CD14-positive monocyte (primary cell): ENCODE data around the gene RAPH1. TPM values are rescaled to one million over a fixed set of nuclear protein-coding genes. Genes with fewer than 3 reads are reported as not detected.

Experiments
- DNase-seq, 3 donors: peaks; one replicate each; pipeline ENCODE4 v3.0.0-alpha.2; 2011 to 2022
- H2AFZ ChIP-seq: 2 replicates; pipeline ENCODE4 v1.6.0; 2012; ENCODE audit warnings: mild to moderate bottlenecking, low read depth, low read length, inconsistent platforms; ENCODE audit not compliant: insufficient read depth, poor library complexity, severe bottlenecking
- H3K27ac ChIP-seq, 2 donors: 1 replicate in 1 of 2; 2 replicates in 1 of 2; pipeline ENCODE4 v1.5.1; 2012 to 2013; ENCODE audit warnings: low read length in 2 of 2, control low read depth in 1 of 2, inconsistent platforms in 1 of 2, low read depth in 1 of 2, mild to moderate bottlenecking in 1 of 2
- H3K27me3 ChIP-seq, 2 donors: one replicate each; pipeline versions ENCODE4 v1.6.0 to v1.6.1; 2011 to 2013; ENCODE audit warnings: low read length in 2 of 2; ENCODE audit not compliant: control insufficient read depth in 2 of 2, insufficient read depth in 2 of 2
- H3K36me3 ChIP-seq, 2 donors: replicated peaks in 1 of 2; 1 replicate in 1 of 2; 2 replicates in 1 of 2; pipeline versions ENCODE4 v1.5.1 to v1.6.1; 2012 to 2013; ENCODE audit warnings: low read length in 2 of 2, control low read depth in 1 of 2, inconsistent platforms in 1 of 2, mild to moderate bottlenecking in 1 of 2; ENCODE audit not compliant: insufficient read depth in 2 of 2, control insufficient read depth in 1 of 2
- H3K4me1 ChIP-seq, 2 donors: 1 replicate in 1 of 2; 2 replicates in 1 of 2; pipeline versions ENCODE4 v1.5.1 to v1.6.1; 2012 to 2013; ENCODE audit warnings: low read length in 2 of 2, control low read depth in 1 of 2, inconsistent platforms in 1 of 2, mild to moderate bottlenecking in 1 of 2, moderate library complexity in 1 of 2; ENCODE audit not compliant: insufficient read depth in 2 of 2, control insufficient read depth in 1 of 2
- H3K4me2 ChIP-seq: replicated peaks from 2 replicates; pipeline ENCODE3; 2012; ENCODE audit warnings: low read length, moderate library complexity, mild to moderate bottlenecking; ENCODE audit not compliant: poor library complexity, severe bottlenecking; ENCODE audit errors: extremely low read depth
- H3K4me3 ChIP-seq, 3 experiments: fragments of 200-600 bp in 1 of 3; sonication (generic) in 1 of 3; replicated peaks in 1 of 3; 1 replicate in 2 of 3; 2 replicates in 1 of 3; pipeline ENCODE4 v1.5.1; 2011 to 2013; ENCODE audit warnings: low read length in 3 of 3, mild to moderate bottlenecking in 3 of 3, control low read depth in 2 of 3, low read depth in 2 of 3, inconsistent platforms in 1 of 3, moderate library complexity in 1 of 3
- H3K79me2 ChIP-seq: 2 replicates; pipeline ENCODE4 v1.6.0; 2012; ENCODE audit warnings: mild to moderate bottlenecking, control low read depth, inconsistent platforms, low read length, moderate library complexity; ENCODE audit not compliant: insufficient read depth
- H3K9ac ChIP-seq: 2 replicates; pipeline ENCODE4 v1.6.0; 2017; ENCODE audit warnings: low read length, mild to moderate bottlenecking; ENCODE audit not compliant: insufficient read depth, poor library complexity, severe bottlenecking
- H3K9me3 ChIP-seq, 2 donors: replicated peaks in 1 of 2; 1 replicate in 1 of 2; 2 replicates in 1 of 2; pipeline versions ENCODE4 v1.5.1 to v1.6.1; 2012 to 2013; ENCODE audit warnings: low read length in 2 of 2, control low read depth in 1 of 2; ENCODE audit not compliant: control insufficient read depth in 1 of 2, insufficient read depth in 1 of 2
- H4K20me1 ChIP-seq: 2 replicates; pipeline ENCODE4 v1.6.0; 2012; ENCODE audit warnings: mild to moderate bottlenecking, low read length, control low read depth, moderate library complexity; ENCODE audit not compliant: insufficient read depth
- H3K27ac Mint-ChIP-seq, 7 donors: one replicate each; pipeline ENCODE4 v1.8.0; 2020; ENCODE audit warnings: mild to moderate bottlenecking in 7 of 7, mixed read lengths in 7 of 7, moderate library complexity in 6 of 7, inconsistent platforms in 2 of 7
- H3K27me3 Mint-ChIP-seq, 3 donors: one replicate each; pipeline ENCODE4 v1.8.0; 2021 to 2022; ENCODE audit warnings: low read depth in 3 of 3, mild to moderate bottlenecking in 3 of 3, mixed read lengths in 3 of 3, moderate library complexity in 3 of 3, inconsistent platforms in 1 of 3
- H3K36me3 Mint-ChIP-seq, 2 donors: one replicate each; pipeline ENCODE4 v1.8.0; 2020; ENCODE audit warnings: mixed read lengths in 2 of 2, inconsistent platforms in 1 of 2, mild to moderate bottlenecking in 1 of 2
- H3K4me1 Mint-ChIP-seq: one replicate; pipeline ENCODE4 v1.8.0; 2020; ENCODE audit warnings: mild to moderate bottlenecking, mixed read lengths
- H3K4me3 Mint-ChIP-seq, 2 donors: one replicate each; pipeline ENCODE4 v1.8.0; 2020; ENCODE audit warnings: mild to moderate bottlenecking in 2 of 2, mixed read lengths in 2 of 2, moderate library complexity in 1 of 2
- H3K9me3 Mint-ChIP-seq, 7 donors: one replicate each; pipeline ENCODE4 v1.8.0; 2020 to 2022; ENCODE audit warnings: mixed read lengths in 7 of 7, mild to moderate bottlenecking in 6 of 7, moderate library complexity in 6 of 7, inconsistent platforms in 2 of 7
- WGBS: methylation state at CpG from one replicate; pipeline ENCODE4 v1.1.5; 2013; ENCODE audit warnings: missing lambda C conversion rate; ENCODE audit not compliant: insufficient coverage; 5-methylcytosine and 5-hydroxymethylcytosine counted together
- intact Hi-C, 2 donors: fragments of 100-400 bp; cut with micrococcal nuclease; formaldehyde crosslinking; loops; one replicate each; pipeline versions ENCODE4 v1.15.0 to v1.15.1; 2023
- polyA plus RNA-seq, 3 donors: library from polyadenylated mRNA; depleted of rRNA in 1 of 3; unstranded in 2 of 3; stranded (reverse) in 1 of 3; fragments of 300-500 nt in 2 of 3; fragments of >200 nt in 1 of 3; fragmentation: Illumina TruSeq in 2 of 3; gene quantifications; 1 replicate in 2 of 3; 2 replicates in 1 of 3; pipeline ENCODE4 v1.2.3, GENCODE V29; 2012 to 2021
- TF ChIP-seq, protein P1 (sequence below): fragments of 200-600 bp; IDR thresholded peaks from one replicate; pipeline ENCODE4 v1.8.0; 2022; ENCODE audit warnings: antibody characterized with exemption, mild to moderate bottlenecking

Gene RAPH1
- polyA plus RNA-seq, 3 donors, result 3.8 to 5.1 (median 4.5) TPM

DNA sequence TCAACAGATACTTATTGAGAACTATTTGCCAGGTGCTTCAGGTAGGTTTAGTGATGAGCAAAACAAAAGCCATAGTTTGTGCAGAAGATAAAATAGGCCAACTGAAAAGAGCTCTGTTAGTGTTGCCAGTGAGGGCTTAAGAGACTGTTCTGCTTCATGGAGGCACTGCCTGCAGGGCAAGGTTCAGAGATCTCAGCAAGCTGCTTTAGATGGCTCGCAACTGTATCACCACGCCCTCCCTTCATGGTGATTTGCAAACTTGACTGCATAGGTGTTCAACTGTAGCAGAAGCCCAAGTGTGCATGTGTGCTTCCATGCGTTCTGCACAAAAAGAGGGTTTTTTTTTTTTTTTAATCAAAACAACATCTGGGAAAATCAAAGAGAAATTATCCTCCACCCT, 84.5 kb downstream of the RAPH1 start:
- Mint-ChIP-seq H3K4me3 (no peak overlapping the region), H3K27me3 (peaks cover 0 to 2% (median 0%) of the 10 kb centered on the region in 3 donors), H3K9me3 (peaks cover 0 to 1% (median 0%) of the 10 kb centered on the region in 7 donors), H3K27ac (no peak overlapping the region), H3K36me3 (peaks cover 13 to 24% of the 10 kb centered on the region in 2 donors), H3K4me1 (peaks cover 19% of the 10 kb centered on the region)
- H3K4me1 ChIP-seq, result peaks cover 11 to 15% of the 10 kb centered on the region in 2 donors
- no peaks in the 10 kb centered on the region for H3K9me3 ChIP-seq
- TF ChIP-seq, protein P1, sequence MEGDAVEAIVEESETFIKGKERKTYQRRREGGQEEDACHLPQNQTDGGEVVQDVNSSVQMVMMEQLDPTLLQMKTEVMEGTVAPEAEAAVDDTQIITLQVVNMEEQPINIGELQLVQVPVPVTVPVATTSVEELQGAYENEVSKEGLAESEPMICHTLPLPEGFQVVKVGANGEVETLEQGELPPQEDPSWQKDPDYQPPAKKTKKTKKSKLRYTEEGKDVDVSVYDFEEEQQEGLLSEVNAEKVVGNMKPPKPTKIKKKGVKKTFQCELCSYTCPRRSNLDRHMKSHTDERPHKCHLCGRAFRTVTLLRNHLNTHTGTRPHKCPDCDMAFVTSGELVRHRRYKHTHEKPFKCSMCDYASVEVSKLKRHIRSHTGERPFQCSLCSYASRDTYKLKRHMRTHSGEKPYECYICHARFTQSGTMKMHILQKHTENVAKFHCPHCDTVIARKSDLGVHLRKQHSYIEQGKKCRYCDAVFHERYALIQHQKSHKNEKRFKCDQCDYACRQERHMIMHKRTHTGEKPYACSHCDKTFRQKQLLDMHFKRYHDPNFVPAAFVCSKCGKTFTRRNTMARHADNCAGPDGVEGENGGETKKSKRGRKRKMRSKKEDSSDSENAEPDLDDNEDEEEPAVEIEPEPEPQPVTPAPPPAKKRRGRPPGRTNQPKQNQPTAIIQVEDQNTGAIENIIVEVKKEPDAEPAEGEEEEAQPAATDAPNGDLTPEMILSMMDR, result no peak
- 100% methylated on average over 2 of the region's 3 CpGs for WGBS
- H3K27me3 ChIP-seq, result peaks cover 0 to 2% of the 10 kb centered on the region in 2 donors
- H3K79me2 ChIP-seq, result no peaks in the 10 kb centered on the region
- no peak overlapping the region for H3K9ac ChIP-seq
- DNase-seq, result no peak
- H3K4me2 ChIP-seq, result no peak overlapping the region
- H3K4me3 ChIP-seq, result no peak overlapping the region
- no peaks in the 10 kb centered on the region for H4K20me1 ChIP-seq
- H2AFZ ChIP-seq, result no peak overlapping the region
- H3K27ac ChIP-seq, result no peak overlapping the region
- intact Hi-C loops, result no loop called here
- peaks cover 0 to 9% of the 10 kb centered on the region in 2 donors for H3K36me3 ChIP-seq

DNA sequence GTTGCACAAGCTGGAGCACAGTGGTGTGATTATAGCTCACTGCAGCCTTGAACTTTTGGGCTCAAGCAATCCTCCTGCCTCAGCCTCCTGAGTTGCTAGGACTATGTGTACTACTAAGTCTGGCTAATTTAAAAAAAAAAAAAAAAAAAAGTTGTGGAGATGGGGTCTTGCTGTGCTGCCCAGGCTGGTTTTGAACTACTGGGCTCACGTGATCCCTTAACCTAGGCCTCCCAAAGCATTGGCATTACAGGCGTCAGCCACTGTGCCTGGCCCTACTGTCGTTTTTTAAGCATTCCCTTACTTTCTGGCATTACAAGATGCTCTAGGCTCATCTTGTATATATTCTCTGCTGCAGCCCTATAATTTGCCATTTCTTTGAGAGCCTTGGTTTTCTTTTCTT, 88.3 kb downstream of the RAPH1 start:
- no peaks in the 10 kb centered on the region for H3K27me3 Mint-ChIP-seq
- H2AFZ ChIP-seq, result no peak overlapping the region
- no peaks in the 10 kb centered on the region for H3K79me2 ChIP-seq
- H3K27ac Mint-ChIP-seq, result peak overlapping the region in 1 of 7 donors; percentile 51
- intact Hi-C loops, result no loop called here
- TF ChIP-seq, protein P1, result no peak
- H3K4me2 ChIP-seq, result no peak overlapping the region
- H3K4me1 ChIP-seq, result peaks cover 9 to 11% of the 10 kb centered on the region in 2 donors
- peaks cover 0 to 1% (median 0%) of the 10 kb centered on the region in 7 donors for H3K9me3 Mint-ChIP-seq
- DNase-seq, result no peak
- H4K20me1 ChIP-seq, result no peaks in the 10 kb centered on the region
- H3K4me3 Mint-ChIP-seq, result no peak overlapping the region
- H3K4me3 ChIP-seq, result no peak overlapping the region
- H3K4me1 Mint-ChIP-seq, result peaks cover 17% of the 10 kb centered on the region
- WGBS, result 82% methylated on average over 2 of the region's 3 CpGs
- peaks cover 3 to 5% of the 10 kb centered on the region in 2 donors for H3K36me3 ChIP-seq
- H3K27ac ChIP-seq, result no peak overlapping the region
- H3K9ac ChIP-seq, result no peak overlapping the region
- no peaks in the 10 kb centered on the region for H3K27me3 ChIP-seq
- H3K9me3 ChIP-seq, result no peaks in the 10 kb centered on the region
- H3K36me3 Mint-ChIP-seq, result peaks cover 24 to 40% of the 10 kb centered on the region in 2 donors
